H1 (cell line): ENCODE data around the gene SV2B.

ENCODE experiments used
- CHD1 ChIP-seq: IDR thresholded peaks from 2 replicates; pipeline ENCODE4 v1.6.1; 2012; ENCODE audit warnings: low read depth, low read length, improper control_type of control experiment
- EP300 ChIP-seq, 2 experiments: IDR thresholded peaks; 1 replicate in 1 of 2; 2 replicates in 1 of 2; pipeline ENCODE4 v1.6.1; 2011 to 2012; ENCODE audit warnings: low read depth in 2 of 2, low read length in 2 of 2, mild to moderate bottlenecking in 2 of 2, borderline replicate concordance in 1 of 2, inconsistent platforms in 1 of 2, moderate library complexity in 1 of 2
- SRF ChIP-seq: IDR thresholded peaks from 2 replicates; pipeline ENCODE4 v1.6.1; 2011; ENCODE audit warnings: mild to moderate bottlenecking, low read depth, low read length, moderate library complexity
- TAF1 ChIP-seq: IDR thresholded peaks from 2 replicates; pipeline ENCODE4 v1.6.1; 2011; ENCODE audit warnings: mild to moderate bottlenecking, low read depth, low read length
- TEAD4 ChIP-seq: IDR thresholded peaks from 2 replicates; pipeline ENCODE4 v1.6.1; 2012; ENCODE audit warnings: low read depth, low read length, inconsistent platforms, mixed read lengths

GRCh38 chr15:91294344-91294743, 194.3 kb downstream of the SV2B start:
- TF ChIP-seq TAF1 (no peak), SRF (no peak), EP300 (IDR thresholded peaks at IDR 0.05; ENCODE audit: borderline replicate concordance in 1 of 2, low read depth in 2 of 2, low read length in 2 of 2) (no peak), CHD1 (no peak), TEAD4 (no peak)
